SK-N-SH treated with all-trans-retinoic acid at 6 μM for 48 hours (cell line): ENCODE data around the gene FGD3.

Experiments
- ATAC-seq: fragments of 200-7000 bp; cut with Tn5 transposase; 3 replicates; pipeline ENCODE4 v1.9.1; 2020; ENCODE audit warnings: mild to moderate bottlenecking, moderate library complexity
- ARNTL ChIP-seq: fragments of 450-650 bp; formaldehyde crosslinking; IDR thresholded peaks from 2 replicates; pipeline ENCODE4 v1.5.0; 2020; ENCODE audit warnings: low read depth, mild to moderate bottlenecking, moderate library complexity, borderline replicate concordance
- BACH2 ChIP-seq: fragments of 250-450 bp; sonication (Bioruptor Pico); IDR thresholded peaks from 2 replicates; pipeline ENCODE4 v1.9.0; 2021; ENCODE audit warnings: mild to moderate bottlenecking, borderline replicate concordance
- CSDC2 ChIP-seq: fragments of 250-450 bp; sonication (Bioruptor Pico); IDR thresholded peaks from 2 replicates; pipeline ENCODE4 v1.5.0; 2020; ENCODE audit warnings: mild to moderate bottlenecking, moderate library complexity
- ESRRG ChIP-seq: fragments of 250-450 bp; sonication (Bioruptor Pico); IDR thresholded peaks from 2 replicates; pipeline ENCODE4 v1.6.1; 2021; ENCODE audit warnings: mild to moderate bottlenecking
- GLIS3 ChIP-seq: fragments of 250-450 bp; sonication (Bioruptor Pico); IDR thresholded peaks from 2 replicates; pipeline ENCODE4 v1.5.0; 2020; ENCODE audit warnings: mild to moderate bottlenecking, moderate library complexity
- ISL1 ChIP-seq: fragments of 250-450 bp; sonication (Bioruptor Pico); IDR thresholded peaks from 2 replicates; pipeline ENCODE4 v2.1.2; 2022; ENCODE audit warnings: mild to moderate bottlenecking, moderate library complexity
- OSR1 ChIP-seq: fragments of 250-450 bp; sonication (Bioruptor Pico); IDR thresholded peaks from 2 replicates; pipeline ENCODE4 v1.8.0; 2022; ENCODE audit warnings: moderate library complexity, mild to moderate bottlenecking, inconsistent platforms
- POU6F1 ChIP-seq: fragments of 250-450 bp; sonication (Bioruptor Pico); IDR thresholded peaks from 2 replicates; pipeline ENCODE4 v1.8.0; 2021; ENCODE audit warnings: low read depth, mild to moderate bottlenecking, moderate library complexity, borderline replicate concordance
- PPARA ChIP-seq: fragments of 250-450 bp; sonication (Bioruptor Pico); IDR thresholded peaks from 2 replicates; pipeline ENCODE4 v1.5.0; 2020; ENCODE audit warnings: mild to moderate bottlenecking, borderline replicate concordance
- RARB ChIP-seq: fragments of 250-450 bp; sonication (Bioruptor Pico); IDR thresholded peaks from 2 replicates; pipeline ENCODE4 v1.8.0; 2021; ENCODE audit warnings: mild to moderate bottlenecking, moderate library complexity
- SNAI2 ChIP-seq: fragments of 250-450 bp; sonication (Bioruptor Pico); IDR thresholded peaks from 2 replicates; pipeline ENCODE4 v1.5.0; 2020; ENCODE audit warnings: mild to moderate bottlenecking, moderate library complexity
- TCF4 ChIP-seq: fragments of 250-450 bp; sonication (Bioruptor Pico); IDR thresholded peaks from 2 replicates; pipeline ENCODE4 v1.8.0; 2021; ENCODE audit warnings: mild to moderate bottlenecking, moderate library complexity, borderline replicate concordance
- TOX ChIP-seq: fragments of 250-450 bp; sonication (Bioruptor Pico); IDR thresholded peaks from 2 replicates; pipeline ENCODE4 v1.8.0; 2021; ENCODE audit warnings: mild to moderate bottlenecking, moderate library complexity, borderline replicate concordance
- TSHZ2 ChIP-seq: fragments of 250-450 bp; sonication (Bioruptor Pico); IDR thresholded peaks from 2 replicates; pipeline ENCODE4 v1.5.0; 2020; ENCODE audit warnings: mild to moderate bottlenecking, moderate library complexity
- ZC3H10 ChIP-seq: fragments of 250-450 bp; sonication (Bioruptor Pico); IDR thresholded peaks from 2 replicates; pipeline ENCODE4 v1.5.1; 2021; ENCODE audit warnings: mild to moderate bottlenecking, moderate library complexity
- ZFP3 ChIP-seq: fragments of 250-450 bp; sonication (Bioruptor Pico); IDR thresholded peaks from 2 replicates; pipeline ENCODE4 v1.5.0; 2020; ENCODE audit warnings: mild to moderate bottlenecking, moderate library complexity
- ZFP30 ChIP-seq: fragments of 450-650 bp; formaldehyde crosslinking; IDR thresholded peaks from 2 replicates; pipeline ENCODE4 v1.5.0; 2022; ENCODE audit warnings: mild to moderate bottlenecking, moderate library complexity
- ZNF565 ChIP-seq: fragments of 450-650 bp; formaldehyde crosslinking; conservative IDR thresholded peaks from 2 replicates; pipeline ENCODE4 v1.5.0; 2020; ENCODE audit warnings: low read depth, mild to moderate bottlenecking, moderate library complexity
- ZNF70 ChIP-seq: fragments of 450-650 bp; formaldehyde crosslinking; IDR thresholded peaks from 2 replicates; pipeline ENCODE4 v1.5.0; 2020; ENCODE audit warnings: mild to moderate bottlenecking, moderate library complexity
- ZNF8 ChIP-seq: fragments of 450-650 bp; formaldehyde crosslinking; IDR thresholded peaks from 2 replicates; pipeline ENCODE4 v1.5.0; 2020; ENCODE audit warnings: mild to moderate bottlenecking, moderate library complexity
- TF ChIP-seq, protein P1 (sequence below): fragments of 250-450 bp; sonication (Bioruptor Pico); IDR thresholded peaks from 2 replicates; pipeline ENCODE4 v1.8.0; 2020; ENCODE audit warnings: mild to moderate bottlenecking, moderate library complexity, borderline replicate concordance
- TF ChIP-seq, protein P2 (sequence below): fragments of 250-450 bp; sonication (Bioruptor Pico); IDR thresholded peaks from 2 replicates; pipeline ENCODE4 v1.5.1; 2020; ENCODE audit warnings: low read depth, mild to moderate bottlenecking, moderate library complexity
- TF ChIP-seq, protein P3 (sequence below): fragments of 250-450 bp; sonication (Bioruptor Pico); IDR thresholded peaks from 2 replicates; pipeline ENCODE4 v1.5.1; 2021; ENCODE audit warnings: mild to moderate bottlenecking, moderate library complexity

The FGD3 gene

DNA sequence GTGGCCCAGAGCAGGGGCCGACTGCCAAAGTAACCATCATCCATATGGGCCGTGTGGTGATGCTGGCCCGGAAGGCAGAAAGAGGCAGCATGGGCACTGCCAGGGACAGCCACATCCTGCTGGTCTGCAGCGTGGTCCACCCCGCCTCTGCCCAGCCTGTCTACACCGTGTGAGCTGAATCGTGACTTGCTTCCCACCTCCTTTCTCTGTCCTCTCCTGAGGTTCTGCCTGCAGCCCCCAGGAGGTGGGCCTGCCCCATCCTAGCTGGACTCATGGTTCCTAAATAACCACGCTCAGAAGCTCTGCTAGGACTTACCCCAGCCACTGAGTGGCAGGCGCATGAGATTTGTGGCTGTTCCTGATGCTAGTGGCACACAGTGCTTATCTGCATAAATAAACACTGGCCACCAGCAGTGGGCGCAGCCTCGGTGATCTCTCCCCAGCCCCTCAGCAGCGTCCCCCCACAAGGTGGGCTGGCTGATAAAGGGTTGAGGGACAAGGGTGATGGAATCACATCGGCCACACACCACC lies 88.6 kb downstream of the FGD3 start:
- TF ChIP-seq ZFP3 = no peak
- no peak for TF ChIP-seq TCF4 (CRISPR knock-in tag)
- no peak for TF ChIP-seq BACH2
- TF ChIP-seq GLIS3 (CRISPR knock-in tag) = no peak
- TF ChIP-seq ZNF70 (CRISPR knock-in tag) = no peak
- TF ChIP-seq ZC3H10 (CRISPR knock-in tag) = no peak
- no peak for TF ChIP-seq TOX
- no peak for TF ChIP-seq ISL1 (CRISPR knock-in tag)
- TF ChIP-seq TSHZ2 (CRISPR knock-in tag) = no peak
- TF ChIP-seq, protein P1, sequence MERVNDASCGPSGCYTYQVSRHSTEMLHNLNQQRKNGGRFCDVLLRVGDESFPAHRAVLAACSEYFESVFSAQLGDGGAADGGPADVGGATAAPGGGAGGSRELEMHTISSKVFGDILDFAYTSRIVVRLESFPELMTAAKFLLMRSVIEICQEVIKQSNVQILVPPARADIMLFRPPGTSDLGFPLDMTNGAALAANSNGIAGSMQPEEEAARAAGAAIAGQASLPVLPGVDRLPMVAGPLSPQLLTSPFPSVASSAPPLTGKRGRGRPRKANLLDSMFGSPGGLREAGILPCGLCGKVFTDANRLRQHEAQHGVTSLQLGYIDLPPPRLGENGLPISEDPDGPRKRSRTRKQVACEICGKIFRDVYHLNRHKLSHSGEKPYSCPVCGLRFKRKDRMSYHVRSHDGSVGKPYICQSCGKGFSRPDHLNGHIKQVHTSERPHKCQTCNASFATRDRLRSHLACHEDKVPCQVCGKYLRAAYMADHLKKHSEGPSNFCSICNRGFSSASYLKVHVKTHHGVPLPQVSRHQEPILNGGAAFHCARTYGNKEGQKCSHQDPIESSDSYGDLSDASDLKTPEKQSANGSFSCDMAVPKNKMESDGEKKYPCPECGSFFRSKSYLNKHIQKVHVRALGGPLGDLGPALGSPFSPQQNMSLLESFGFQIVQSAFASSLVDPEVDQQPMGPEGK (CRISPR knock-in tag) = no peak
- no peak for TF ChIP-seq POU6F1 (CRISPR knock-in tag)
- TF ChIP-seq ZFP30 (CRISPR knock-in tag) = no peak
- TF ChIP-seq RARB (CRISPR knock-in tag) = no peak
- TF ChIP-seq, protein P2, sequence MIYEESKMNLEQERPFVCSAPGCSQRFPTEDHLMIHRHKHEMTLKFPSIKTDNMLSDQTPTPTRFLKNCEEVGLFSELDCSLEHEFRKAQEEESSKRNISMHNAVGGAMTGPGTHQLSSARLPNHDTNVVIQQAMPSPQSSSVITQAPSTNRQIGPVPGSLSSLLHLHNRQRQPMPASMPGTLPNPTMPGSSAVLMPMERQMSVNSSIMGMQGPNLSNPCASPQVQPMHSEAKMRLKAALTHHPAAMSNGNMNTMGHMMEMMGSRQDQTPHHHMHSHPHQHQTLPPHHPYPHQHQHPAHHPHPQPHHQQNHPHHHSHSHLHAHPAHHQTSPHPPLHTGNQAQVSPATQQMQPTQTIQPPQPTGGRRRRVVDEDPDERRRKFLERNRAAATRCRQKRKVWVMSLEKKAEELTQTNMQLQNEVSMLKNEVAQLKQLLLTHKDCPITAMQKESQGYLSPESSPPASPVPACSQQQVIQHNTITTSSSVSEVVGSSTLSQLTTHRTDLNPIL = no peak
- TF ChIP-seq PPARA (CRISPR knock-in tag) = no peak
- no peak for TF ChIP-seq SNAI2
- no peak for TF ChIP-seq ARNTL (CRISPR knock-in tag)
- TF ChIP-seq, protein P3, sequence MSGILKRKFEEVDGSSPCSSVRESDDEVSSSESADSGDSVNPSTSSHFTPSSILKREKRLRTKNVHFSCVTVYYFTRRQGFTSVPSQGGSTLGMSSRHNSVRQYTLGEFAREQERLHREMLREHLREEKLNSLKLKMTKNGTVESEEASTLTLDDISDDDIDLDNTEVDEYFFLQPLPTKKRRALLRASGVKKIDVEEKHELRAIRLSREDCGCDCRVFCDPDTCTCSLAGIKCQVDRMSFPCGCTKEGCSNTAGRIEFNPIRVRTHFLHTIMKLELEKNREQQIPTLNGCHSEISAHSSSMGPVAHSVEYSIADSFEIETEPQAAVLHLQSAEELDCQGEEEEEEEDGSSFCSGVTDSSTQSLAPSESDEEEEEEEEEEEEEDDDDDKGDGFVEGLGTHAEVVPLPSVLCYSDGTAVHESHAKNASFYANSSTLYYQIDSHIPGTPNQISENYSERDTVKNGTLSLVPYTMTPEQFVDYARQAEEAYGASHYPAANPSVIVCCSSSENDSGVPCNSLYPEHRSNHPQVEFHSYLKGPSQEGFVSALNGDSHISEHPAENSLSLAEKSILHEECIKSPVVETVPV (CRISPR knock-in tag) = no peak
- no peak for TF ChIP-seq ESRRG (CRISPR knock-in tag)
- TF ChIP-seq, all 23 proteins: peak for 0
- ATAC-seq = no peak; the same call in 2 of the 3 replicates

DNA sequence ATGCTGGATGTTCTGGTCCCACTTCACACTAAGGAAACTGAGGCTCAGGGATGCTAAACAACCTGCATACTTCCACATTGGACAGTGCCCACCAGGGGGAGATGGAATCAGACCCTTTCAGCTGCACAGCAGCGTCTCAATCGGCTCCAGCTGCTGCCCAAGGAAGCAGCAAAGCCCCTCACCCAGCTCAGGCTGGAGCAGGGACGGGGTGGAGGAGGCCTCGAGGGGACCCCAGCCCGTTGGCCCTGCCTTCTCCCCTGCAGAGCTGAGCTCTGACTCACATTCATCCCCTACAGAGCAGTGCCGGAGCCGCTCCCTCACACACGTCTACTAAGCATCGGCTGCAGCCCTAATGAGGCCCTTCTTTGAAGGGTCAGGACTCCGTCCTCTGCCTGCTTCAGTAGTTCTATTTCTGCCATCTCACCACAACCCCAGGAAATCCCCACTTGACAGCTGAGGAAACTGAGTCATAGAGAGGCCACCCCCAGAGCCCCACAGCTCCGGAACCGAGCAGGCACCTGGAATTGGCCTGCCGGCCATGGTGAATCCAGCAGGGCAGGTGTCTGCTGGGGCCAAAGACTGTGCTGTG lies 89.7 kb downstream of the FGD3 start:
- no peak for ATAC-seq
- no peak for TF ChIP-seq ZFP30 (CRISPR knock-in tag)
- TF ChIP-seq ZNF70 (CRISPR knock-in tag) = no peak
- TF ChIP-seq POU6F1 (CRISPR knock-in tag) = no peak
- no peak for TF ChIP-seq ESRRG (CRISPR knock-in tag)
- TF ChIP-seq GLIS3 (CRISPR knock-in tag) = no peak
- TF ChIP-seq ZFP3 = no peak
- no peak for TF ChIP-seq CSDC2
- no peak for TF ChIP-seq TCF4 (CRISPR knock-in tag)
- no peak for TF ChIP-seq ZNF8
- TF ChIP-seq ZNF565 (CRISPR knock-in tag) = no peak
- no peak for TF ChIP-seq TSHZ2 (CRISPR knock-in tag)
- TF ChIP-seq, protein P2 = no peak
- no peak for TF ChIP-seq BACH2
- no peak for TF ChIP-seq RARB (CRISPR knock-in tag)
- TF ChIP-seq OSR1 (CRISPR knock-in tag) = no peak
